Medulla oblongata (tissue), 1 donor: Measurements from ENCODE around the gene MYO18B.
A peak's percentile ranks its signal among the peaks of the same experiment; 100 is the strongest.

Experiments
- DNase-seq: peaks from one replicate; pipeline ENCODE4 v3.0.0-alpha.2; 2015; ENCODE audit errors: extremely low spot score

MYO18B gene

DNA sequence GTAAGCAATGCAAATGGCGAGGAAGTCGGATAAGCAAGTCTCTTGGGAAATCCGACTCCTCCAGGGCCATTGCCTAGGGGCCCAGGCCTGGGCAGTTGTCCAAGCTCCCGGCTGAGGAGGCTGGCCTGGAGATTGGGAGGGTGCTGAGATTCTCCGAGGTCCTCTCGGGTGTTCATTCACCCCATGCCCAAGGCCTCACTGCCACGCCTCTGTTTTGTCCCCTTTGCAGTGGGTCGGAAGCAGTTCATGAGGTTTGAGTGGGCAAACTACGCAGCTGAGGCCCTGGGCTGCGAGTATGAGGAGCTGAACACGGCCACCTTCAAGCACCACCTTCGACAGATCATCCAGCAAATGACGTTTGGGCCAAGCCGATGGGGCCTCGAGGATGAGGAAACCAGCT, 81.3 kb downstream of the MYO18B start:
- DNase-seq, result no peak

DNA sequence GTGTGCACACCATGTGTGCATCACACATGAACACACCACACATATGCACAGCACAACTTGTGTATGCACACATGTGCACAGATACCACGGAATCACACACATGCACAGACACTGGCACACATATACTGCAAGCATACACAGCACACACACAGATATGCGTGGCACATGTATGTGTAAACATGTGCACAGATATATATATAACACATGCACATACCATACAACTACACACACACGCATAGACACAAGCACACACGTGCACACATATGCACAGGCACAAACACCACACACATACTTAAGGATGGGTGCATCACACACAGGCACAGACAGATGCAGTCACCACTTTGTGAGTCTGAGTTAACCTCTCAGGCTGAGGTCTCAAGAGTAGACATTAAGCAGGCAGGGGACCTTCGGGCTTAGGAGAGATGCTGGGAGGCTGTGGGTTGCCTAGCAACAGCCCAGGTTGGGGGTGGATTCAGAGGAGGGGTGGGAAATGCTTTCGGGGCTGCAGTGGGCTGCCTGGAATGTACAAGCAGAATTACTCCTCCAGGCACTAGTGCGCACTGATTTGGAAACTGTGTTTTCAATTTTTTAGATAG, 82.9 kb downstream of the MYO18B start:
- DNase-seq, result no peak

DNA sequence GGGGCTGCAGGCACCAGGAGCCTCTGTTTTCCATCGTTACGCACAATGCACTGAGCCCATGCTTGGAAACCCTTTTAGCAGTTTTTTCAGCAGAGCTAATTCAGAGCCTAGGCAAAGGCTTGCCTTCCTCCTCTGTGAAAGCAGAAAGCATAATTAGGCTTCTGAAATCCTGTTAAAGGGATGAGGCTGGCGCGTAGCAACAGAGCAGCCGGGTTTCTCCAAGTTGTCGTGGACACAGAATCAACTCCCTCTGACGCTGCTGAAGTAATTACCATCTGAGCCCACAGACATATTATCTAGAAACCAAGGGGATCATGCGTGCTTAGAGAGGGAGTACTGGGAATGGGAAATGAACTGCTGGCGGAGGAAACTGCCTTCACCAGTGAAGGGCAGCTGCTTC, 85.4 kb downstream of the MYO18B start:
- DNase-seq, result peak; percentile 27

DNA sequence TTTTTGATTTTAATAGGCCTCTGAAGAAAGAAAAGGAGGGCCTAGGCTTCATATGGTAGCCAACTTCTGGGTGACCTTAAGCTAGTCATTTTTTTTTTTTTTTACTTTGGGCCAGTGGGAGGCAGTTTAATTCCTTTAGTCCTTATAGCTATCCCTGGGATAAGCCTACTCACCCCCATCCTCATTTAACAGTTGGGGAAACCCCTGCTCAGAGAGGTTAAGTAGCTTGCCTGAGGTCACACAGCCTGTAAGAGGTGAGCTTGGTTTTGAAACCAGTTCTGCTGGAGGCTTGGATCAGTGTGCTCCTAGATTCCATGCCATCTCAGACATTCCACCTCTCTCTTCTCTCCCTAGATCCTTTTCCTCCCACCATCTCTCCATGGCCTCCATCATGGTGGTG, 86.4 kb downstream of the MYO18B start:
- DNase-seq, result no peak

DNA sequence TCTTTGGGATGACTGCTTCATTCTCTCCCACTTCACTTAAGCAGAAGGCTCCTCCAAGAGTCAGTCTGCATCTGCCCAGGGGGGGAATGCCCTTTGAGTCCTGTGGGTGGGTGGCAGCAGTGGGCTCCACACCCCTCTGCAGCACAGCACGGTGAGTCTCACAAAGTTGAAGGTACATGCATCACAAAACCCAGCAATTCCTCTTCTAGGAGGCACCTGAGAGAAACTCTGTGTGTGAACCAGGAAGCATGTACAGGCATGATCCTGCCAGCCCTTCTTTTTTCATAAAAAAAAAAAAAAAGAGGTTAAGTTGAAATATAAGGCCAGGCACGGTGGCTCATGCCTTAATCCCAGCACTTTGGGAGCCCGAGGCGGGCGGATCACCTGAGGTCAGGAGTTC, 87.2 kb downstream of the MYO18B start:
- no peak for DNase-seq

DNA sequence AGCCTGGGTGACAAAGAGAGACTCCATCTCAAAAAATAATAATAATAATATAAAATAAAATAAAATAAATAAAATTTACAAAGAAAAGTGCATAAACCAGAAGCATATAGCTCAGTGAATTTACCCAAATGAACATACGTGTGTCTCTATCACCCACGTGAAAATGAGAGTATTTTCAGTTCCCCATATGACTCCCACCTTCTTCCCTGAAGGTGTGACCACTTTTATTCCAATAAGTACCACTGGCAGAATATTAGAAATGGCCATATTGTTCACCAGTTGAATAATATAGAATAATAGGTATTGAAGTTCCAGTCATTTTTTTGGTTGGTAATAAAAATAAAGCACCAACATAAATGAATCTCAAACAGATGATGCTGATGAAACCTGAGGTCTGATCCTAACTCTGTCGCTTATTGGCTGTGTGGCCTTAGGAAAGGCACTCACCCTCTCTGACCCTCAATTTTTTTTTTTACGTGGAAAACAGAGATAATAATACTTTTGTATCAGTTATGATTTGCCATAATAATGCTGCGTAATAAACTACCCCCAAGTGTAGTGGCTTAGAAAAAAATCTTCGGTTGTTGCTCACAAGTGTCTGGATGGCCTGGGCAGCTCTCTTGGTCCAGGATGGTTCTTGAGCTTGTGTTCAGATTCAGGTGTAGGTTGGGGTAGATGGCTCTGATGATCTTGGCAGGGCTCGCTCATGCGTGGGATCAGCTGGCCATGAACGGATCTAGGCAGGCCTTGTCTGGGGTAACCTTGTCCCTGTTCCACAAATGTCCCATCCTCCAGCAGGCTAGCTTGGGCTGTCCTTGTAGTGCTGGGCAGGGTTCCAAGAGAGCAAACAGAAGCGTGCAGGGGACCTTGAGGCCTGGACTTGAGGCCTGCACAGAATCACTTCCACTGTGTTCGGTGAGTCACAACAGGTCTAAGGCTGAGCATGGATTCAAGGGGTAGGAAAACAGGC, 88.1 kb downstream of the MYO18B start:
- DNase-seq, result no peak

DNA sequence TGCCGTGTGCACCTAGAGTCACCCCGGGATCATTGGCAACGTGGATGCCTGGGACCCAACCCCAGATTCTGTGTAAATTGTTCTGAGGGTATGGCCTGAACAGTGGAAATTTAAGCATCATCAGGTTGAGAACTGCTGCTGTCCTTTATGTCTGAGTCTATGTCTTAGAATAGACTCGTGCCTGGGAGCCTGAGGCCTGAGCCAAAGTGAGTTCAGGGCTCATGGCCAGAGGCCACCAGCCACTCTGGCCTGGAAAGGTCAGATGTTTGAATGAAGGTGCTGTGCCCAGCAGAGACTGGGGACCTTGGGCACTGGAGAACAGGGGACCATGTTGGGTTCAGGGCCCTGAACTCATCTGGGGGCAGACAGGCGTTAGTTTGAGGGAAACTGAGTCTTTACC, 91.1 kb downstream of the MYO18B start:
- no peak for DNase-seq

DNA sequence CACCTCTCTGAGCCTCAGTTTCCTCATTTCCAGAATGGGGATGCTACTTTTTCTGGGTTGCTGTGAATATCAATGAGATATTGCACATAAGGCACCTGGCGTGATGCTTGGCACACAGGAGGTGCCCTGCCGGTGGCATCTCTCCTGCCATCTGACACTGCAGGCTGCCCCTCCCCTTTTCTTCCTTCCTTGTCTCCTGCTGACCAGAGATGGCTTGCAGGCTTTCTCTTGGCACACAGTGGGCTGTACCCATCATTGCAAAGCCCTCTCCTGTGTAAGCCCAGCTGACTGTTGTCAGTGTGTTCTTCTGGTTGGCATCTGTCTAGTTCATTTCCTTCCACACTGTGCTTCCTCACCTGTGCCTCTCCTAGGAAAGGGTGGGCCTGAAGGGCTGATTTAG, 91.7 kb downstream of the MYO18B start:
- no peak for DNase-seq

DNA sequence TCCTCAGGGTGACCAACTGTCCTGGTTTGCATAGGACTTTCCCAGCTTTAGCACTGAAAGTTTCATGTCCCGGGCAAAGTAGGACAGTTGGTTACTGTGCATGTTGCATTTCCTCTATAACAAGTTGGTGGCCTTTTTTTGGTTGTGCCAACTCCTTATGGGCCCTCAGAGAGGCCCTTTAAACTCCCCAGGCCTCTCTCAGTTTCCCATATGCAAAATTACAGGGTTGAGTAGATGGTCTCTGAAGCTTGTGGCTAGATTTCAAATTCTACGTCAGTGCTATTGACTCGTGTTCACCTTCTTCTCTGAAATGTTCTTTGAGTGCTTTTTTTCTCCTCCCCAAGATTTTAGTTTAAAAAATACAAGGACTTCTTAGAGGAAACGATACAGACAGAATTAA, 92.5 kb downstream of the MYO18B start:
- DNase-seq, result no peak

DNA sequence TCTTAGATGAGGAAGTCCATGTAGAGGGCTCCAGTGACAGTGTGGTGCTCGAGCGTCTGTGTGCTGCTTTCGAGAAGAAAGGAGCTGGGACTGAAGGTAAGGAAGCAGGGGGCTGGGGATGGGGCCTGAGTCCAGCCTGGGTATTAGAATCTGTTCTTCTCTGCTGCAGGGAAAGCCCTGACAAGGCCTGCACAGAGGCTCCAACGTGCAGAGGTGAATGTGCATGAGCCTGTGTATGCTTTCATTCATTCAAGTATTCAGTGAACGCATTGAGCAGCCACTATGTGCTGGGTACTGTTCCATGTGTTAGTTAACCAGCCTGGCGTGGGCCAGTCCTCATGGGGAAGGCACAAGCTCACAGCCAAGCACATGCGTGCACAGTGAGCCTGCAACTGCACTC, 93.4 kb downstream of the MYO18B start:
- no peak for DNase-seq

DNA sequence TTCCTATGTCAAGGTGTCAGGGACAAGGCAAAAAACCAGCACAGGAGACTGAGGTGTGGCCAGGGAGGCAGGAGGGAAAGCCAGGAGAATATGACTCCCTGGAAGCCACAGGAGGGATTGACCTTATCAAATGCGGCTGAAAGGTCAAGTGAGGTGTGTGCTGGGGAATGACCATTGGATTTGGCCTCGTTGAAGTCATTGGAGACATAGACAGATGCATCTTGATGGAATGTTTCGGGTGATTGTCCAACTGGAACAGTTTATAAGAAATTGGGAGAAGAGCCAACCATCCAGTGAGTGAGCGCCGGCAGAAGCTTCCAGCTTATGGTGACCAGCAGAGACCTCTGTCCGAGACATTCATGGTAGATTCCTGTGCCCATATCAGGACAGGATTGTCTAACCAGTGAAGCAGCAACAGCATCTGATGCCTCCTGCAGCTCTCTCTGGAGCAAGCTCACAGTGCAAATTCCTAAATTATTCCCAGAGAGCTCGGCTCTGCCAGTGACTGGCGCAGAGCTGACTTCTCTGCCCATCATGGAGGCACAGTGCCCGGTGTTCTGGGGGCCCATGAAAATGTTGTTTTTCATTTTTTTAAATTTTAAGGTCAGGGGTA, 95.4 kb downstream of the MYO18B start:
- DNase-seq, result no peak

DNA sequence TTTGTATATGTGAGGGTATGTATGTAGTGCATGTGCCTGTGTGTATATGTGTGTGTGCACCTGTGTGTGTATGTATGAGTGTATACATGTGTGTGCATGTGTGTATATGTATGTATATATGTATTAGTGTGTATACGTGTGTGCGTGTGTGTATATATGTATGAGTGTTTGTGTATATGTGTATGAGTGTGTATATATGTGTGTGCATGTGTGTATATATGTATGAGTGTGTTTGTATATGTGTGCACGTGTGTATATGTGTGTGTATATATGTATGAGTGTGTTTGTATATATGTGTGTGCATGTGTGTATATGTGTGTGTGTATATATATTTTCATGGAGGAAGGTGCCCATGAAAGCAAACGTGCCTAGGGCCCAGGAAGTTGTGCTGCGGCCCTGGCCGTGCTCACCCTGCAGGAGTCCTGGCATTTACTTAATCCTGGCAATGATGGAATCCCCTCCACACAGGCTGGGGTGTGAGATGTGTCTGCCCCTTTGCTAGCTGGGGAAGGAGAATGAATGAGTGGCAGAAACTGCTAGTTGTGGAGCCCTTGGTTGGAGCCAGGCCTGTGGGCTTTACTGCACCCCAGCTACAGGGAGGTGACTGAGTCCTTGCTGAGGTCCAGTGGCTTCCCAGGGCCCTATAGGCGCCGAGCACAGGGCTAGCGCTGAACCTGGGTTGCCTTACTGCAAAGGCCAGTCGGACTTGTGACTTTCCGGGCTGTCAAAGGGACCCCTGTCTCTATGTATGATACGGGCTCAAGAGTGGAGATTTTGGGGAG, 97.2 kb downstream of the MYO18B start:
- no peak for DNase-seq

DNA sequence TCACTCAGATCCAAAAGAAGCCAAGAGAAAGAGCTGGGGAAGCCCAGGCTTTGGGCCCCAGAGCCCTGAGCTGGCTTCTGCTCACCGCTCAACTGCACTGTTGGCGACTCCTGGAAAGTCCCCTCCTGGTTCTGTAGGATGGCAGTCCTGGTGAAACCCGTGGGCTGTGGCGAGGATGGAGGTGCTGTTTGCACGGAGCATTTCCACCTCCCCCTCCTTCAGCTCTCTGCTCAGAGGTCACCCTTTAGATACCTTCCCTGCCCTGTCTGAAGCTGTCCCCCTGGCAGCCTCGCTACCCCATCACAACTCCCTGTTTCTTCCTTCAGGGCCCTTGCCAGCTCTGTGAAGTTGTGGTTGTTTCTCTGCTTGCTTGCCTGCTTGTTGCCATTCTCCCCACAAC, 97.8 kb downstream of the MYO18B start:
- no peak for DNase-seq

DNA sequence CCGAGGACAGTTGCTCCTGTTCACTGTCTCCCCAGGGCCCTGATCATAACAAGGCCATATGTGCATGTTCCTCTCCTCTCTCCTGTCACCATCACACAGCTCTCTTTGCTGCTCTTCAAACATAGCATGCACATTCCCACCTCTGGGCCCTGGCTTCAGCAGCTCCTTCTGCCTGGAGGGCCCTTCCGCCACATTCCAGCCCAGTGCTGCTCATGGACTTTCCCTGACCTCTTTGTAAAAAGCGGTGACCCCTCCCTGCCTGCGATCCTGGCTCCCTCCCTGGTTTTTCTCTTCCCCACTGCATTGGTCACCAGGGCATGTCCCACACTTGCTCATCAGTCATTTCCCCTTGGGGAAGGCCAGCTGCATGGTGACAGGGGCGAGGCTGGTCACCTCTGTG, 98.2 kb downstream of the MYO18B start:
- DNase-seq, result no peak

DNA sequence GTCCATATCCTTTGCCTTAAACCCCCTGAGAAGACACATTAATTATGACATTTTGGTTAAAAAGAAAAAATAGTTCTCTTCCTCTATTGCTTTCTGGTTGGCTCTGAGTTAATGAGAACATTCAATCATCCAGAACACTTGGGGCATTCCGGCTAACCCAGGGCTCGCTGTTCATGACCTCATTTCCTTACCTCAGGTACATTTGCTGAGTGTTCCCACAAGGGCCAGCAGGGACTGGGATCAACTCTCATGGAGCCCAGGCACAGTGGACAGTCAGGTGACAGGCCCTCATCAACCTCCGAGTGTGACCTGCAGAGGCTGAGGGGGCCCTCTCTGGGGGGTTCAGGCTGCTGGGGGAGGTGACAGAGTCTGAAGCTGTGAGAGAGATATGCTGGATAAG, 98.9 kb downstream of the MYO18B start:
- no peak for DNase-seq

DNA sequence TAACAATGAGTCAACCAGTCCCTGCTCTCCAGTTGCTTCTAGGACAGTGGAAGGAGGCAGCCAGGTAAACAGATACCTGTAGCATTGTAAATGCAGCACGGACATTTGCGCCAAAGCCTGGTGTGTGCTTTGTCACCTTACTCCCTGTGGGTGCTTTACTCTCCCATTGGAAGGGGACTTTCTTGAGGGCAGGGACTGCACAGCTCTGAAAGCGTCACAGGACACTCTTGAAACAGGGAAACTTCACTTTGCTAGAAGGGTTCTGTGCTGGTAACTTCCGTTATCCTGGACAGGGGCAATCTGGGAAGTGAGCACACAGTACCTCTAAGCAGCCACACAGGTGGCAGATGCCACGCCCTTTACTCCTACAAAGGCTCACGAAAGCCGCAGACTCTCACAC, 99.8 kb downstream of the MYO18B start:
- DNase-seq, result no peak

DNA sequence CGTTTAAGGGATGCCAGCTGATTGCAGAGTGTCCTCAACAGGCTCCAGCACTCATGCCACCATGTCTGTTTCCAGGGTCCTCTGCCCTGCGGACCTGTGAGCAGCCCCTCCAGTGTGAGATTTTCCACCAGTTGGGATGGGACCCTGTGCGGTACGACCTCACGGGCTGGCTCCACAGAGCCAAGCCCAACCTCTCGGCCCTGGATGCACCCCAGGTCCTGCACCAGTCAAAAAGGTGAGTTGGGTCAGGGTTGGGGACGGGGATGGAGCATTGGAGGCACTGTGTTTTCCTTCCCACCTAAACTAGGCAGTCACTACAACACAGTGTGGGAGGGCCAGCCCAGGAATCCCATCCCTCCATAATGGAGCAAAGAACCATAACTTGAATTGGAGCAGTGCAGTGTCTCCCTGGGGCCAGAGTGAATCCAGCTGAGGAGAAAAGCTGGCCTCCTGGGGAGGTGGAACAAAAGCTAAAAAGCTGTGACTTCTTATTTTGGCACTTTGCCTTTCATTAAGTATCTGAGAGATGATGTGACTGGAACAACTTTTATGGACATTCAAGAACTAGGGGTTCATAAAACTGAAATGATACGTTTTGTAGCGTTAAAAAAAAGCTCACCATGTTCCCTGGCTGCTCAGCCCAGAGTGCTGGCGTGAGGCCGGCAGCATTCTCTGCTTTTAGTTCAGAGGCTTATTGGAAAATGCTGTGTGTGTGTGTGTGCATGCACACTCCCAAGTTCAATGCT, 101.8 kb downstream of the MYO18B start:
- no peak for DNase-seq

DNA sequence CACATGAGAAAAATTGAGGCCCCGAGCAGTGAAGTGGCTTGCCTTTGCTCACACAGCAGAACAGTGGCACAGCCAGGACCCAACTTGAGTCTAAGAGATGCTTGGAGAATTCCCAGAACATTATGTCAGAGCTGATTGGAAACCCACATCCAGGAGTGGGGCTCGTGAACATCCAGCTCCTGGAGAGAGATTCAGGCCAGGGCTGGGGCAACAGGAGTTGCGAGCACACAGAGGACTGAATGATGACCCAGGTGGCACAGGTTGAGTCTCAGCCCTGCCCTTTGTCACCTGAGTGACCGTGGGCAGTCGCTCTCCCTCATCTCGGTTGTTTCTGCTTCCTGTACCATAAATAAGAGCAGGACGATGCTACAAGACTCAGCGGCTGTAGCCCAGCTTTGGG, 102.6 kb downstream of the MYO18B start:
- DNase-seq, result no peak

DNA sequence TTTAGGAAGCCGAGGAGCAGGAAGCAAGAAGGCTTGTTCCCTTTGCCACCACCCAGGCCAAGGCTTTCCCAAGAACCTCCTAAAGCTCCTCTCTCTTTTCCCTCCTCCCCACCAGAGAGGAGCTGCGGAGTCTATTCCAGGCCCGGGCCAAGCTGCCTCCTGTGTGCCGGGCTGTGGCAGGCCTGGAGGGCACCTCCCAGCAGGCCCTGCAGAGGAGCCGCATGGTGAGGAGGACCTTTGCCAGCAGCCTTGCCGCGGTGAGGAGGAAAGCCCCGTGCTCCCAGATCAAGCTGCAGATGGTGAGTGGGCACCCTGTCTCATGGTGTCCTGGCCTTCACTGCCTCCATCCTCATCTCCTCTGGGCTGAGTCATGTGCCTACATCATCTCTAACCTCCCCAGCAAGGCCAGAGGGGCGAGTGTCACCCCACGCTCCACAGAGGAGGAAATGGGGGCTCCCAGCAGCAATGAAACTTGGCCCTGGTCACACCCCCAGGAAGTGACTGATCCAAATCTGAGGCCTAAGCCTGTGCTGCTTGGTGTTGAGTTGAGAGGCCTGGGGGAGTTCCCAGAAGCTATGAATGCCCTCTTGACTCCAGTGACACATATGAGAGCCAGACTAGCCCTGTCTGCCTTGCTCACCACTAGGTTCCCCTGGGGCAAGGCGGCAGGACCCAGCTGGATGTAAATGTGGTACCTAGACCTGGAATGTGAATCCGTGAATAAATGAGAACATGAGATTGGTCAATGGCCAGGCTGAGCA, 104.2 kb downstream of the MYO18B start:
- DNase-seq, result no peak

DNA sequence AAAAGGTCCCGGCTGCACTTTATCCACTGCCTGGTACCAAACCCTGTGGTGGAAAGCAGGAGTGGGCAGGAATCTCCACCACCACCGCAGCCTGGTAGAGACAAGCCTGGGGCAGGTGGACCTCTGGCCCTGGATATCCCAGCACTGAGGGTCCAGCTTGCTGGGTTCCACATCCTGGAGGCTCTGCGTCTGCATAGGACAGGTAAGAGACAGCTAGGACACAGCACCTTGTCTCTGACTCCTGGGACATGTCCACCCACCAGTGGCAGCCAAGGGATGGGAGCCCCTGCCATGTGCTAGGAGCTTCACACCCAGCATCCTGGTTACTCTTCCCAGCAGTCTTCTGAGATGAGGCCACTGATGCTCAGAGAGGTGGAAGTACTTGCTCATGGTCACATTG, 105.5 kb downstream of the MYO18B start:
- DNase-seq, result no peak

DNA sequence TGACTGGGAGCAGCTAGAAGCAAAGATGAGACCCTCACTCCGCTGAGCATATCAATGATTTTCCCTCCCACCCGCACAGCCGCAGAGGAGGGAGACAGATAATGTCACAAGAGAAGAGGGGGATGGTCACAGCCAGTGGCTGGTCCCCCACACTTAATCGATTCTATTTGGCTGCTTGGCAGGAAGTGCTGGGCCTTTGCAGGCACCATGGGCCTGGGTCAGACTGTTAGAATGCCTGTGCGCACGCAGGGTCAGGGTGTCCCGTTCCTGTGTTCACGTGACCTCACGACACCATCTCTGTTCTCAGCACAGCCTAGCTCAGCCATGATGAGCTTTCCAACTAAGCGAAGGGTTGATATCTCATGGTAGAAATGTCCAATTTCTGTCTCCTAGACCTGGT, 107.0 kb downstream of the MYO18B start:
- DNase-seq, result no peak
